CD4-positive, alpha-beta T cell (primary cell): ENCODE results near the gene TMEM120A. TPM values are rescaled to one million over a fixed set of nuclear protein-coding genes. Genes with fewer than 3 reads are reported as not detected.

Experiments
- ATAC-seq: fragments of 200-7000 bp; cut with Tn5 transposase; one replicate; pipeline ENCODE4 v1.10.0; 2022; ENCODE audit warnings: mild to moderate bottlenecking; ENCODE audit not compliant: poor library complexity
- CTCF ChIA-PET: fragments of 350-600 bp; sonication (Branson Sonifier 250); formaldehyde crosslinking; loops from one replicate; lab custom pipeline; 2021; ENCODE audit warnings: antibody characterized with exemption, inconsistent platforms; lab: Charles Lee
- POLR2A ChIA-PET: fragments of 350-600 bp; sonication (Branson Sonifier 250); formaldehyde crosslinking; loops from one replicate; lab custom pipeline; 2021; ENCODE audit warnings: antibody characterized with exemption, inconsistent platforms; lab: Charles Lee
- DNase-seq, 14 experiments: peaks; one replicate each; pipeline ENCODE4 v3.0.0-alpha.2; 2013 to 2020; ENCODE audit warnings: mixed read lengths in 2 of 14
- H3K27ac ChIP-seq, 2 donors: one replicate each; pipeline versions ENCODE4 v1.5.1 to v1.7.0; 2013; ENCODE audit warnings: low read length in 2 of 2, low read depth in 1 of 2, mild to moderate bottlenecking in 1 of 2
- H3K27me3 ChIP-seq, 2 experiments: 1 replicate in 1 of 2; 2 replicates in 1 of 2; pipeline versions ENCODE4 v1.6.1 to v1.7.0; 2013; ENCODE audit warnings: low read length in 2 of 2, control low read depth in 1 of 2, mild to moderate bottlenecking in 1 of 2, moderate library complexity in 1 of 2; ENCODE audit not compliant: insufficient read depth in 2 of 2, control insufficient read depth in 1 of 2
- H3K36me3 ChIP-seq: one replicate; pipeline ENCODE4 v1.6.1; 2013; ENCODE audit warnings: low read length, control low read depth; ENCODE audit not compliant: insufficient read depth
- H3K4me1 ChIP-seq: one replicate; pipeline ENCODE4 v1.6.1; 2013; ENCODE audit warnings: low read length, control low read depth; ENCODE audit not compliant: insufficient read depth
- H3K4me3 ChIP-seq: one replicate; pipeline ENCODE4 v1.5.1; 2013; ENCODE audit warnings: mild to moderate bottlenecking, low read length, moderate library complexity
- H3K9me3 ChIP-seq, 2 experiments: 1 replicate in 1 of 2; 2 replicates in 1 of 2; pipeline versions ENCODE4 v1.6.1 to v1.7.0; 2013; ENCODE audit warnings: low read length in 2 of 2, mild to moderate bottlenecking in 2 of 2, control low read depth in 1 of 2, moderate library complexity in 1 of 2; ENCODE audit not compliant: control insufficient read depth in 1 of 2, insufficient read depth in 1 of 2
- H3K27ac Mint-ChIP-seq: one replicate; pipeline ENCODE4 v1.8.0; 2020; ENCODE audit warnings: mixed read lengths
- H3K27me3 Mint-ChIP-seq: one replicate; pipeline ENCODE4 v1.8.0; 2021; ENCODE audit warnings: mixed read lengths
- H3K36me3 Mint-ChIP-seq: one replicate; pipeline ENCODE4 v1.8.0; 2021; ENCODE audit warnings: low read depth, mixed read lengths
- H3K4me1 Mint-ChIP-seq: one replicate; pipeline ENCODE4 v1.8.0; 2021; ENCODE audit warnings: low read depth, mixed read lengths
- H3K4me3 Mint-ChIP-seq: one replicate; pipeline ENCODE4 v1.8.0; 2020; ENCODE audit warnings: mild to moderate bottlenecking, mixed read lengths
- H3K9me3 Mint-ChIP-seq: one replicate; pipeline ENCODE4 v1.8.0; 2020; ENCODE audit warnings: mixed read lengths
- CTCF ChIP-seq: fragments of 200-600 bp; IDR thresholded peaks from one replicate; pipeline ENCODE4 v1.8.0; 2022; ENCODE audit warnings: antibody characterized with exemption, mild to moderate bottlenecking
- intact Hi-C, 2 experiments: fragments of 100-400 bp; cut with DNase I in 1 of 2; cut with micrococcal nuclease in 1 of 2; formaldehyde crosslinking; loops; one replicate each; pipeline versions ENCODE4 v1.15.1 to v1.9.0; 2023 to 2025; cut with DNase I, micrococcal nuclease
- total RNA-seq, 174 experiments: library from RNA in 2 of 174; stranded (reverse) in 2 of 174; gene quantifications; one replicate each; pipeline ENCODE4 v1.2.3 and lab custom pipeline; 2021 to 2026

The TMEM120A gene
- total RNA-seq, 2 experiments from 2014 or later = 10.0 to 10.8 TPM

DNA sequence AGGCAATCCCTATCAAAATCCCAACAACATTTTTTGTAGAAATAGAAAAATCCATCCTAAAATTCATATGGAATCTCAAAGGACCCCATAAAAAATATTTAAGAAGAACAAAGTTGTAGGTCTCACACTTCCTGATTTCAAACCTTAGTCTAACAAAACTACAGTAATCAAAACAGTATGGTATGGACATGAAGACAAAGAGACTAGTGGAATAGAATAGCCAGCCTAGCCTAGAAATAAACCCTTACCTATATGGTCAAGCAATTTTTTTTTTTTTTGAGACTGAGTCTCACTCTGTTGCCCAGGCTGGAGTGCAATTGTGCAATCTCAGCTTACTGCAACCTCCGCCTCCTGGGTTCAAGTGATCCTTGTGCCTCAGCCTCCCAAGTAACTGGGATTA lies 3.6 kb upstream of the TMEM120A start:
- TF ChIP-seq CTCF = no peak
- H3K9me3 ChIP-seq = no peaks in the 10 kb centered on the region
- DNase-seq (no peak), ATAC-seq (no peak)
- Mint-ChIP-seq H3K27ac (no peak overlapping the region), H3K9me3 (no peaks in the 10 kb centered on the region), H3K4me1 (peaks cover 21% of the 10 kb centered on the region), H3K4me3 (no peak overlapping the region), H3K27me3 (no peaks in the 10 kb centered on the region), H3K36me3 (peaks cover 28% of the 10 kb centered on the region)
- H3K27me3 ChIP-seq = no peaks in the 10 kb centered on the region
- H3K4me3 ChIP-seq = no peak overlapping the region
- peaks cover 25% of the 10 kb centered on the region for H3K4me1 ChIP-seq
- H3K36me3 ChIP-seq = peaks cover under 1% of the 10 kb centered on the region
- ChIA-PET CTCF (no interaction called here), POLR2A (no interaction called here)
- intact Hi-C loops = loop anchor here in 1 of 2 experiments (5.0 kb wide), 1 partner anchor 399 kb away; no protein-coding TSS in a partner anchor
- H3K27ac ChIP-seq = no peak overlapping the region

DNA sequence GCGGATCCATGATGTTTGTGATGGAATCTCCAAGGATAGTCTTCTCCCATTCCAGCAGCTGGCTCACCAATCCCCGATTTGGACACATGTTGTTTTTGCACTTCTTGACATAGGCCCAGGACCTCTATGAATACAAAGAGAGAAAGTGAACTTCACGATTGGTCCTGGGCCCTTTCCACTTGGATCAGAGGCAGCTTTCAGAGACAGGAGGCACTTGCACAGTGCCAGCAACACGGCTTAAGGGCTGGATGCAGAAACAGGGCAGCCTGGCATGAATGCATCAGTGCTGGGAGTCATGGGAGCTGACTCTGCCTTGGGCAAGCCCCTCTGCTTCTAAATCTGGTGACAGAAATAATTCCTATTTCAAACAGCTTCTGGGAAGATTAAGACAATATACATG lies 2.1 kb upstream of the TMEM120A start:
- peak overlapping the region; percentile 77 for H3K4me3 Mint-ChIP-seq
- Histone ChIP-seq H3K27me3 (no peaks in the 10 kb centered on the region), H3K4me3 (no peak overlapping the region), H3K9me3 (no peaks in the 10 kb centered on the region), H3K27ac (no peak overlapping the region), H3K36me3 (no peaks in the 10 kb centered on the region), H3K4me1 (peaks cover 26% of the 10 kb centered on the region)
- ATAC-seq (no peak), DNase-seq (no peak)
- ChIA-PET POLR2A (no interaction called here), CTCF (no interaction called here)
- TF ChIP-seq CTCF = no peak
- no peak overlapping the region for H3K27ac Mint-ChIP-seq
- peaks cover 24% of the 10 kb centered on the region for H3K4me1 Mint-ChIP-seq
- H3K27me3 Mint-ChIP-seq = no peaks in the 10 kb centered on the region
- intact Hi-C loops = loop anchor here in 1 of 2 experiments (5.0 kb wide), 1 partner anchor 401 kb away; no protein-coding TSS in a partner anchor
- H3K36me3 Mint-ChIP-seq = peaks cover 15% of the 10 kb centered on the region
- no peaks in the 10 kb centered on the region for H3K9me3 Mint-ChIP-seq

GRCh38 chr7:75995996-75996395 lies 1.6 kb upstream of the TMEM120A start:
- Histone ChIP-seq H3K4me1 (peaks cover 26% of the 10 kb centered on the region), H3K27me3 (no peaks in the 10 kb centered on the region), H3K4me3 (no peak overlapping the region), H3K9me3 (no peaks in the 10 kb centered on the region), H3K27ac (no peak overlapping the region), H3K36me3 (no peaks in the 10 kb centered on the region)
- Mint-ChIP-seq H3K36me3 (peaks cover 15% of the 10 kb centered on the region), H3K9me3 (no peaks in the 10 kb centered on the region), H3K4me1 (peaks cover 25% of the 10 kb centered on the region), H3K4me3 (peak overlapping the region; percentile 77), H3K27me3 (no peaks in the 10 kb centered on the region), H3K27ac (no peak overlapping the region)
- no peak for TF ChIP-seq CTCF
- DNase-seq (no peak), ATAC-seq (no peak)
- POLR2A ChIA-PET = no interaction called here
- intact Hi-C loops = loop anchor here in 1 of 2 experiments (2.0 to 5.0 kb wide), 4 partner anchors 51 to 401 kb away; partner anchors contain the start of gene STYXL1
- CTCF ChIA-PET = no interaction called here
